Neural progenitor cell (in vitro differentiated cells): ENCODE data around the gene NBEA.

ENCODE experiments used
- CTCF ChIP-seq: fragments of 200-600 bp; sonication (generic); IDR thresholded peaks from 2 replicates; pipeline ENCODE4 v1.5.1; 2017; ENCODE audit warnings: antibody characterized with exemption, mild to moderate bottlenecking
- EZH2 ChIP-seq: fragments of 200-600 bp; sonication (generic); IDR thresholded peaks from 2 replicates; pipeline ENCODE4 v1.6.1; 2017; ENCODE audit warnings: antibody characterized with exemption, mild to moderate bottlenecking, moderate library complexity
- EZH2phosphoT487 ChIP-seq: fragments of 200-600 bp; sonication (generic); IDR thresholded peaks from 2 replicates; pipeline ENCODE4 v1.6.1; 2017; ENCODE audit warnings: antibody characterized with exemption

DNA sequence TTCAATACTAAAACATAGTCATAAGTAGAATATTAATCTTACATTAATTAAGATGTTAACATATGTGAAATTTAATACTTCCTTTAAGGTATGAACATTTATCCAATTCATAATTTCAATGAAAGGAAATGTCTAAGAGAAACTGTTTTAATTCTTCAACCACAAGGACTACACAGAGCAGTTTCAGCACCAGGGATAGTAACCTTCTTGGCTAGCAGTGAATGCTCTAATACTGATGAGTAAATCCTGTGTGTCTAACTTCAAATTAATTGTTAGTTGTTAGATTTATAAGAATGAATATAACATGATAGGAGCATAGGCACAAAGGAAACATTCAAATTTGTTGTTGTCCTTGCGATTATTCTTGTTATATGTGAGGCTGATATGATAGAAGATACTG is 15.6 kb upstream of the NBEA start:
- no peak for TF ChIP-seq CTCF
- TF ChIP-seq EZH2: no peak
- no peak for TF ChIP-seq EZH2phosphoT487
